ENCODE measurements around the gene NT5M. TPM values are rescaled to one million over a fixed set of nuclear protein-coding genes. Genes with fewer than 3 reads are reported as not detected.

The NT5M gene
- polyA plus RNA-seq, 2 of the 4 experiments (the other 2 are of a cell fraction) = 5.3 to 5.9 TPM

DNA sequence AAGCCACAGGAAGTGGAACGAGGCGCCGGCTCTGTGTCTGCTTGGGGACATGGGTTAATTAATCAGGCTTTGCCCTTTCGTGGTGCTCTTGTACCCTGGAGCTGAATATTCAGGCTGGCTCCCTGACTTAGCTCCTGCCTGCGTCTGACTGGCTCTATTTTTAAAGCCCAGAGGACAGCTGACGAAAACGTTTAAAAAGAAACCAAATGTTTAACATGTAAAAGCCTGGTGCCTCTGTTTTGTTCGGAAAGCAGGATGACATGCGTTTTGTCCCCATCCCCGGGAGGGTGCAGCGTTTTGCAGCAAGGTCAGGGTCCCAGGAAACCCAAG is 61.1 kb downstream of the NT5M start (continued):
- TF ChIP-seq EHF (CRISPR knock-in tag; IDR thresholded peaks at IDR 0.05) (no peak), MAZ (IDR thresholded peaks at IDR 0.05; ENCODE audit: borderline replicate concordance, low read depth, low read length) (no peak), SMC3 (IDR thresholded peaks at IDR 0.05) (no peak), BCL3 (IDR thresholded peaks at IDR 0.05) (no peak), PBX3 (IDR thresholded peaks at IDR 0.05) (no peak), TFCP2L1 (CRISPR knock-in tag; IDR thresholded peaks at IDR 0.05) (no peak), BHLHE40 (IDR thresholded peaks at IDR 0.05; ENCODE audit: low read depth, low read length) (no peak), RARB (CRISPR knock-in tag; IDR thresholded peaks at IDR 0.05) (no peak), ZFP36 (IDR thresholded peaks at IDR 0.05; ENCODE audit: borderline replicate concordance, partially characterized antibody) (no peak)
- TF ChIP-seq, protein P1, sequence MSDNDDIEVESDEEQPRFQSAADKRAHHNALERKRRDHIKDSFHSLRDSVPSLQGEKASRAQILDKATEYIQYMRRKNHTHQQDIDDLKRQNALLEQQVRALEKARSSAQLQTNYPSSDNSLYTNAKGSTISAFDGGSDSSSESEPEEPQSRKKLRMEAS (IDR thresholded peaks at IDR 0.05) = no peak

DNA sequence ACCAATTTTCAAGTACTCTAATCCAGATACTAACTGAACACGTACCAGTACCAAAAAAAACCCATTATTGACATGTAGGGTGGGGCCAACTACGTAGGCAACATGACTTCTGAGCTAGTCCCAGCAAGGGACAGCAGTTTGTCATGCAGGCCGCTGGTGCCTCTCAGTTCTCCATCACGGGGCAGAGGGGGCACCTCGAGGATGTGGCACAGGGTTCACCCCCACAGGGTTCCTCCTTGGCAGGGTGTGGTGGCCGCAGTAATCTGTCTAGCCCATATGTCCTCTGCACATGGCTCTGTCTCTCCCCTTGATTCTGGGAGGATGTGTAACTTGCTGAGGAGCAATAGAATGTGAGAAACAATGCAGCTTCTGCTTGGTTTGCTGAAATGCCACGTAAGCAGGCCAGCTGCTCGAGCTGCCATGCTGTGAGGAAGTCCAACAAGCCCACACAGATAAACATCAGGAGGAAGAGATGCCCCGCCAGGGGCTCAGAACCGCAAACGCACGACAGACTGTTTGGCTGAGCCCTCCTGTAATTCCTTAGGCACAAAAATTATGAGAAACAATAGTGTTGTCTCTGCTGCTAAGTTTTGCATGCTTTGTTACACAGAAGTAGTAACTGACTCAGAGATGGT is 62.4 kb downstream of the NT5M start:
- DNase-seq (ENCODE audit: low read depth in 1 of 2, low spot score in 1 of 2) (no peak), FAIRE-seq (no peak)

GRCh38 chr17:17366235-17366634 is 63.1 kb downstream of the NT5M start:
- H3K4me2 ChIP-seq = no peak overlapping the region
- H3K9me3 ChIP-seq = no peaks in the 10 kb centered on the region; the same call in 2 of the 3 replicates
- TF ChIP-seq NR3C1 (IDR thresholded peaks at IDR 0.05) = no peak
- TF ChIP-seq EHMT2 (IDR thresholded peaks at IDR 0.05; ENCODE audit: low read depth) = no peak
- no peak for TF ChIP-seq EP300 (IDR thresholded peaks at IDR 0.05)
- ChIA-PET POLR2A (no interaction called here), CTCF (interaction anchor here (1.4 to 18.2 kb wide), 6 partner anchors 12 to 270 kb away, joined by 3 to 365 read pairs (median 8); partner anchors contain the start of gene RASD1)
- H3K4me1 ChIP-seq = peaks cover 5% of the 10 kb centered on the region; the same call in 2 of the 3 replicates
- H3K27ac ChIP-seq = no peak overlapping the region
- no peak for ATAC-seq
- no peak for DNase-seq (ENCODE audit: low read depth in 1 of 2, low spot score in 1 of 2)
- no peak overlapping the region for H3K4me3 ChIP-seq
- 21% methylated on average over 1 of the region's 1 CpG for WGBS (ENCODE audit: missing lambda C conversion rate)
- FAIRE-seq = no peak

More for the DNA sequence above, 62.4 kb downstream of the NT5M start:
- POLR2A ChIA-PET = no interaction called here
- H3K9me3 ChIP-seq = peaks cover 4% of the 10 kb centered on the region; the same call in 1 of the 3 replicates
- CTCF ChIA-PET = interaction anchor here (1.2 to 18.2 kb wide), 9 partner anchors 12 to 279 kb away, joined by 3 to 365 read pairs (median 5); no protein-coding TSS in a partner anchor
- H3K4me1 ChIP-seq = peaks cover 5% of the 10 kb centered on the region; the same call in 2 of the 3 replicates
- H3K4me2 ChIP-seq = no peak overlapping the region
- ATAC-seq = no peak
- no peak overlapping the region for H3K27ac ChIP-seq
- no peak for TF ChIP-seq CBX8 (IDR thresholded peaks at IDR 0.05)
- TF ChIP-seq RFX5 (IDR thresholded peaks at IDR 0.05) = no peak
- TF ChIP-seq KDM1A (IDR thresholded peaks at IDR 0.05; ENCODE audit: low read depth) = no peak
- no peak overlapping the region for H3K4me3 ChIP-seq
- WGBS (ENCODE audit: missing lambda C conversion rate) = 60% methylated on average over 12 of the region's 12 CpGs

DNA sequence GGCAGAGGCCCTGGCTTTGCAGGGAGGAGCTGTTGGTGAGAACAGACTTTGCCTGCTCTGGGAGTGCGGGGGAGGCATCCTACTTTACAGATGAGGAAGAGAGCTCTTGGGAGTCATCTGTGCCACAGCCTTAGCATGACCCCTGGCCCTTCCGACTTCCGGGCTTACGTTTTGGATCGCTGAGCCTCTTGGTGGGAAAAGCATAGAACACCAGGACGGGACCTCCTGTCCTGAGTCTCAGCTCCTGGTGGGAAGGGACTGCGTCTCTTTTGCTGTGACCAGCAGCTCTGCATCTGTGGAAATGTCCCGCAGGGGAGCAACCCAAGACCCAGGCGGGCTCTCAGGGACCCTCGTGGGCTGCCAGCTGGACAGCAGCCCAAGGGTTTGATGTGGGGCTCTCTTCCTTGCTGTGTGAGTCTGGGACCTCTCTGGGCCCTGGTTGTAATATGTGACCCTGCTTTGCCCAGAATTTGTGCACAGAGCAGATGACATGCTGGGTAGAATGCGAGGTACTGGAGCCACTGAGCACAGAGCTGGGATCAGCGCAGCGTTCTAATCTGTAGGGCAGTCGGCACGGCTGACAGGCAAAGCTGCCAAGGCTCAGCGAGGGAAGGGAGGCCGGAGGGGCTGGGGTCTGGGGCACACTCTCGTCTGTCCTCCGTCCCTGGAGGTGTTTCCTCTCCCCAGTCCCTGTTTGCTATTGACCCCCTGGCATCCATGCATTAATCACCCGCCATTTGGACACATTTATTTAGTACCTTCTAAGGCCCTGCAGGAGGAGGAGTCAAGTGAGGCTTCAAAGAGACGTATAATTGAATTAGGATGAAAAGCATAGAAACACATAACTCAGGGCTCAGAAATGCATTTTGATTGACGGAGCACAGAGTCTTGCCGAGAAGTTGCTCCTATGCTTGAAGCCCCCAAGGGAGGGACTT is 64.0 kb downstream of the NT5M start:
- ChIA-PET CTCF (interaction anchor here (1.4 to 18.2 kb wide), 6 partner anchors 13 to 269 kb away, joined by 4 to 365 read pairs (median 8); partner anchors contain the start of gene RASD1), POLR2A (no interaction called here)
- Histone ChIP-seq H3K4me1 (peaks cover 5% of the 10 kb centered on the region; the same call in 2 of the 3 replicates), H3K9me3 (no peaks in the 10 kb centered on the region), H3K4me2 (no peak overlapping the region), H3K27ac (no peak overlapping the region), H3K4me3 (no peak overlapping the region)
- FAIRE-seq (no peak), ATAC-seq (no peak), DNase-seq (ENCODE audit: low read depth in 1 of 2, low spot score in 1 of 2) (no peak)
- TF ChIP-seq RCOR1 (IDR thresholded peaks at IDR 0.05; ENCODE audit: low read depth, low read length) (no peak), CHD2 (IDR thresholded peaks at IDR 0.05; ENCODE audit: low read length, partially characterized antibody) (no peak), RNF2 (IDR thresholded peaks at IDR 0.05; ENCODE audit: borderline replicate concordance, low read depth) (no peak), CTCF (IDR thresholded peaks at IDR 0.05) (no peak), TFCP2L1 (CRISPR knock-in tag; IDR thresholded peaks at IDR 0.05) (no peak), FOSB (CRISPR knock-in tag; IDR thresholded peaks at IDR 0.05) (no peak), SREBF2 (IDR thresholded peaks at IDR 0.05) (no peak)
- TF ChIP-seq, protein P2, sequence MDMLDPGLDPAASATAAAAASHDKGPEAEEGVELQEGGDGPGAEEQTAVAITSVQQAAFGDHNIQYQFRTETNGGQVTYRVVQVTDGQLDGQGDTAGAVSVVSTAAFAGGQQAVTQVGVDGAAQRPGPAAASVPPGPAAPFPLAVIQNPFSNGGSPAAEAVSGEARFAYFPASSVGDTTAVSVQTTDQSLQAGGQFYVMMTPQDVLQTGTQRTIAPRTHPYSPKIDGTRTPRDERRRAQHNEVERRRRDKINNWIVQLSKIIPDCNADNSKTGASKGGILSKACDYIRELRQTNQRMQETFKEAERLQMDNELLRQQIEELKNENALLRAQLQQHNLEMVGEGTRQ (IDR thresholded peaks at IDR 0.05) = no peak
- 78% methylated on average over 22 of the region's 23 CpGs for WGBS (ENCODE audit: missing lambda C conversion rate)
